ENCODE results near the gene PRODH. TPM values are rescaled to one million over a fixed set of nuclear protein-coding genes. Genes with fewer than 3 reads are reported as not detected.

The PRODH gene
- 197 TPM for polyA plus RNA-seq
- long read RNA-seq, donor 1, full-length matches to known transcripts = 37 of 54 reads
- long read RNA-seq, donor 1, partial matches to known transcripts = 17 of 54 reads
- long read RNA-seq, donor 1, other reads (novel, unspliced or antisense) = 0 of 54 reads
- long read RNA-seq, donor 2, transcript PRODH-203 (14 exons, 2,462 nt) = major isoform, 40 of 129 reads
- long read RNA-seq, donor 2, transcript PRODH-201 (6 exons, 2,961 nt) = minor isoform, 5 of 129 reads
- long read RNA-seq, donor 2, partial matches to known transcripts = 79 of 129 reads
- long read RNA-seq, donor 2, other reads (novel, unspliced or antisense) = 0 of 129 reads
- long read RNA-seq, donor 3, transcript PRODH-201 (6 exons, 2,961 nt) = minor isoform, 10 of 181 reads
- long read RNA-seq, donor 3, transcript PRODH-203 (14 exons, 2,462 nt) = major isoform, 70 of 181 reads
- long read RNA-seq, donor 3, partial matches to known transcripts = 91 of 181 reads
- long read RNA-seq, donor 3, other reads (novel, unspliced or antisense) = 6 of 181 reads
- long read RNA-seq, donor 4, transcript PRODH-203 (14 exons, 2,462 nt) = major isoform, 7 of 14 reads
- long read RNA-seq, donor 4, partial matches to known transcripts = 6 of 14 reads
- long read RNA-seq, donor 4, other reads (novel, unspliced or antisense) = 0 of 14 reads
- long read RNA-seq, donor 5, transcript PRODH-203 (14 exons, 2,462 nt) = major isoform, 16 of 33 reads
- long read RNA-seq, donor 5, partial matches to known transcripts = 13 of 33 reads
- long read RNA-seq, donor 5, other reads (novel, unspliced or antisense) = 0 of 33 reads
- long read RNA-seq, donor 6, transcript PRODH-201 (6 exons, 2,961 nt) = minor isoform, 7 of 113 reads
- long read RNA-seq, donor 6, transcript PRODH-203 (14 exons, 2,462 nt) = major isoform, 63 of 113 reads
- long read RNA-seq, donor 6, partial matches to known transcripts = 40 of 113 reads
- long read RNA-seq, donor 6, other reads (novel, unspliced or antisense) = 0 of 113 reads
- long read RNA-seq, donor 7, transcript PRODH-203 (14 exons, 2,462 nt) = major isoform, 12 of 19 reads
- long read RNA-seq, donor 7, partial matches to known transcripts = 5 of 19 reads
- long read RNA-seq, donor 7, other reads (novel, unspliced or antisense) = 0 of 19 reads
- long read RNA-seq, donor 8, transcript PRODH-203 (14 exons, 2,462 nt) = major isoform, 55 of 234 reads
- long read RNA-seq, donor 8, transcript PRODH-201 (6 exons, 2,961 nt) = minor isoform, 15 of 234 reads
- long read RNA-seq, donor 8, partial matches to known transcripts = 162 of 234 reads
- long read RNA-seq, donor 8, other reads (novel, unspliced or antisense) = 0 of 234 reads
- long read RNA-seq, donor 9, full-length matches to known transcripts = 65 of 116 reads
- long read RNA-seq, donor 9, partial matches to known transcripts = 51 of 116 reads
- long read RNA-seq, donor 9, other reads (novel, unspliced or antisense) = 0 of 116 reads
- long read RNA-seq, donor 10, transcript PRODH-201 (6 exons, 2,961 nt) = minor isoform, 8 of 108 reads
- long read RNA-seq, donor 10, transcript PRODH-203 (14 exons, 2,462 nt) = major isoform, 57 of 108 reads
- long read RNA-seq, donor 10, partial matches to known transcripts = 38 of 108 reads
- long read RNA-seq, donor 10, other reads (novel, unspliced or antisense) = 0 of 108 reads
- long read RNA-seq, donor 11, transcript PRODH-203 (14 exons, 2,462 nt) = major isoform, 39 of 70 reads
- long read RNA-seq, donor 11, transcript PRODH-201 (6 exons, 2,961 nt) = minor isoform, 6 of 70 reads
- long read RNA-seq, donor 11, partial matches to known transcripts = 21 of 70 reads
- long read RNA-seq, donor 11, other reads (novel, unspliced or antisense) = 0 of 70 reads

- Histone ChIP-seq H3K4me1 (ENCODE audit: control insufficient read depth, insufficient read depth, low read length) (peaks cover 2% of the 10 kb centered on the region), H3K9me3 (ENCODE audit: control insufficient read depth, low read depth, low read length) (no peaks in the 10 kb centered on the region), H3K27ac (ENCODE audit: low read length) (no peak within 1 kb of the TSS), H3K27me3 (ENCODE audit: control insufficient read depth, insufficient read depth, low read length) (no peaks in the 10 kb centered on the region), H3K36me3 (ENCODE audit: control insufficient read depth, insufficient read depth, low read length) (no peaks in the 10 kb centered on the region), H3K4me3 (ENCODE audit: low read length) (no peak within 1 kb of the TSS)
- DNase-seq = no peak
- no CpG with 5 or more reads among the region's 67 CpGs for WGBS (ENCODE audit: insufficient coverage, low lambda C conversion rate)
Observed at GRCh38 chr22:18935889-18936529, at the start of gene PRODH. Gene PRODH, minus strand, starts transcription at chr22:18936293. Its CDS starts 6 bp downstream, at chr22:18936287.

GRCh38 chr22:18985780-18986179, 49.7 kb upstream of the PRODH start:
- Histone ChIP-seq H3K9me3 (ENCODE audit: control insufficient read depth, low read depth, low read length) (no peaks in the 10 kb centered on the region), H3K36me3 (ENCODE audit: control insufficient read depth, insufficient read depth, low read length) (no peaks in the 10 kb centered on the region), H3K27me3 (ENCODE audit: control insufficient read depth, insufficient read depth, low read length) (no peaks in the 10 kb centered on the region), H3K4me1 (ENCODE audit: control insufficient read depth, insufficient read depth, low read length) (no peaks in the 10 kb centered on the region), H3K27ac (ENCODE audit: low read length) (no peak overlapping the region), H3K4me3 (ENCODE audit: low read length) (no peak overlapping the region)
- no CpG with 5 or more reads among the region's 21 CpGs for WGBS (ENCODE audit: insufficient coverage, low lambda C conversion rate)
- DNase-seq = no peak

- Histone ChIP-seq H3K4me1 (ENCODE audit: control insufficient read depth, insufficient read depth, low read length) (no peaks in the 10 kb centered on the region), H3K27ac (ENCODE audit: low read length) (no peak overlapping the region), H3K27me3 (ENCODE audit: control insufficient read depth, insufficient read depth, low read length) (no peaks in the 10 kb centered on the region), H3K9me3 (ENCODE audit: control insufficient read depth, low read depth, low read length) (no peaks in the 10 kb centered on the region), H3K4me3 (ENCODE audit: low read length) (no peak overlapping the region), H3K36me3 (ENCODE audit: control insufficient read depth, insufficient read depth, low read length) (no peaks in the 10 kb centered on the region)
- no peak for DNase-seq
- no CpG with 5 or more reads among the region's 10 CpGs for WGBS (ENCODE audit: insufficient coverage, low lambda C conversion rate)
Observed at GRCh38 chr22:18984564-18984963, 48.5 kb upstream of the PRODH start.

GRCh38 chr22:18983120-18983651, 47.1 kb upstream of the PRODH start:
- H3K4me3 ChIP-seq (ENCODE audit: low read length) = no peak overlapping the region
- H3K27ac ChIP-seq (ENCODE audit: low read length) = no peak overlapping the region
- no peaks in the 10 kb centered on the region for H3K4me1 ChIP-seq (ENCODE audit: control insufficient read depth, insufficient read depth, low read length)
- no peaks in the 10 kb centered on the region for H3K9me3 ChIP-seq (ENCODE audit: control insufficient read depth, low read depth, low read length)
- no peak for DNase-seq
- no CpG with 5 or more reads among the region's 9 CpGs for WGBS (ENCODE audit: insufficient coverage, low lambda C conversion rate)
- no peaks in the 10 kb centered on the region for H3K27me3 ChIP-seq (ENCODE audit: control insufficient read depth, insufficient read depth, low read length)
- H3K36me3 ChIP-seq (ENCODE audit: control insufficient read depth, insufficient read depth, low read length) = no peaks in the 10 kb centered on the region

GRCh38 chr22:18980829-18981228, 44.7 kb upstream of the PRODH start:
- Histone ChIP-seq H3K36me3 (ENCODE audit: control insufficient read depth, insufficient read depth, low read length) (no peaks in the 10 kb centered on the region), H3K4me1 (ENCODE audit: control insufficient read depth, insufficient read depth, low read length) (no peaks in the 10 kb centered on the region), H3K4me3 (ENCODE audit: low read length) (no peak overlapping the region)

GRCh38 chr22:18979957-18980356, 43.9 kb upstream of the PRODH start:
- no CpG with 5 or more reads among the region's 1 CpG for WGBS (ENCODE audit: insufficient coverage, low lambda C conversion rate)
- H3K4me3 ChIP-seq (ENCODE audit: low read length) = no peak overlapping the region
- no peaks in the 10 kb centered on the region for H3K4me1 ChIP-seq (ENCODE audit: control insufficient read depth, insufficient read depth, low read length)
- H3K27me3 ChIP-seq (ENCODE audit: control insufficient read depth, insufficient read depth, low read length) = no peaks in the 10 kb centered on the region
- H3K9me3 ChIP-seq (ENCODE audit: control insufficient read depth, low read depth, low read length) = no peaks in the 10 kb centered on the region
- no peak overlapping the region for H3K27ac ChIP-seq (ENCODE audit: low read length)
- peak; percentile 58 to 66 for DNase-seq
- no peaks in the 10 kb centered on the region for H3K36me3 ChIP-seq (ENCODE audit: control insufficient read depth, insufficient read depth, low read length)

More at GRCh38 chr22:18980829-18981228, 44.7 kb upstream of the PRODH start:
- no peak overlapping the region for H3K27ac ChIP-seq (ENCODE audit: low read length)
- DNase-seq = no peak
- H3K27me3 ChIP-seq (ENCODE audit: control insufficient read depth, insufficient read depth, low read length) = no peaks in the 10 kb centered on the region
- H3K9me3 ChIP-seq (ENCODE audit: control insufficient read depth, low read depth, low read length) = no peaks in the 10 kb centered on the region

GRCh38 chr22:18978506-18978905, 42.4 kb upstream of the PRODH start:
- H3K9me3 ChIP-seq (ENCODE audit: control insufficient read depth, low read depth, low read length) = no peaks in the 10 kb centered on the region
- no peak for DNase-seq
- no peaks in the 10 kb centered on the region for H3K27me3 ChIP-seq (ENCODE audit: control insufficient read depth, insufficient read depth, low read length)
- WGBS (ENCODE audit: insufficient coverage, low lambda C conversion rate) = no CpG with 5 or more reads among the region's 9 CpGs
- no peaks in the 10 kb centered on the region for H3K36me3 ChIP-seq (ENCODE audit: control insufficient read depth, insufficient read depth, low read length)
- no peaks in the 10 kb centered on the region for H3K4me1 ChIP-seq (ENCODE audit: control insufficient read depth, insufficient read depth, low read length)
- no peak overlapping the region for H3K4me3 ChIP-seq (ENCODE audit: low read length)
- no peak overlapping the region for H3K27ac ChIP-seq (ENCODE audit: low read length)

- no CpG with 5 or more reads among the region's 9 CpGs for WGBS (ENCODE audit: insufficient coverage, low lambda C conversion rate)
- no peaks in the 10 kb centered on the region for H3K27me3 ChIP-seq (ENCODE audit: control insufficient read depth, insufficient read depth, low read length)
- no peaks in the 10 kb centered on the region for H3K36me3 ChIP-seq (ENCODE audit: control insufficient read depth, insufficient read depth, low read length)
- H3K4me3 ChIP-seq (ENCODE audit: low read length) = no peak overlapping the region
- DNase-seq = no peak
- H3K27ac ChIP-seq (ENCODE audit: low read length) = no peak overlapping the region
- H3K9me3 ChIP-seq (ENCODE audit: control insufficient read depth, low read depth, low read length) = no peaks in the 10 kb centered on the region
- no peaks in the 10 kb centered on the region for H3K4me1 ChIP-seq (ENCODE audit: control insufficient read depth, insufficient read depth, low read length)
Observed at GRCh38 chr22:18977824-18978425, 41.8 kb upstream of the PRODH start.
